HG02678 (cell line): ENCODE data around the gene TAOK3.
A peak's percentile ranks its signal among the peaks of the same experiment; 100 is the strongest.
"Not testable (repeated sequence)": the region's sequence is repeated elsewhere in the genome, so short reads cannot be mapped to it uniquely, and the experiment has no call there.

ENCODE experiments used
- ATAC-seq: cut with Tn5 transposase; IDR thresholded peaks from one replicate; pipeline ENCODE4 v1.9.1; 2021; ENCODE audit warnings: mild to moderate bottlenecking, moderate library complexity; ENCODE audit not compliant: unreplicated experiment

TAOK3 gene

GRCh38 chr12:118304093-118304492 is 68.6 kb downstream of the TAOK3 start:
- no peak for ATAC-seq

- ATAC-seq: no peak
These were observed 70.7 kb downstream of the TAOK3 start for GRCh38 chr12:118302053-118302452.

DNA sequence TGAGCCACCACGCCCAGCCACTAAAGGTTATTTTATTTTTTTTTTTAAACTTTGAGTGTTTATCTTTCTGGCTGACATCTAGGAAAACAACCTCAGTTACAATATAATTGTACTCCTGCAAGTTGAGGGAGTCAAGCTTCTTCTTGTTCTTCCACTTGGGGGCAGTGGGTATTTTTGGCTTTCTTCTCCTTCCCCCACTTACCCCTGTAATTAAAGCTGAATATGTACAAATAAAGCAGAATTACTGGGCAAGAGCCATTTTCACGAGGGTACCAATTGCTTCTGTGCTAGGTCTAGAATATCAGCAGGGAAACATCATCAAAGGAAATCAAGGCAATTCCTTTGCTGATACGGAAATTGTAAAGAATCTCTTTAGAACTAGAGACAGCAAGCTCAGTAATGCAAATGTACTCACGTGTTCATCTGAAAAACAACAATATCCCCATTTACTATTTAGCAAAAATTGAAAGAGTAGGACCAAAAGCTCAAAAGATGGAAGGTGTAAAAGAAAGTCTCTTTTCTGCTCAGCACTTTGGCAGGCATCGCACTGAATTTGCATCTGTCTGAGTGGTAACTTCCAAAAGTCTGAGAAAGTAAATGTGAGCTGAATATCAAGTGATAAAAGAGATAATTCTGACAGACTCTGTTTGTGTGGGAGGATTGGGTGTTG is 72.8 kb downstream of the TAOK3 start:
- no peak for ATAC-seq

DNA sequence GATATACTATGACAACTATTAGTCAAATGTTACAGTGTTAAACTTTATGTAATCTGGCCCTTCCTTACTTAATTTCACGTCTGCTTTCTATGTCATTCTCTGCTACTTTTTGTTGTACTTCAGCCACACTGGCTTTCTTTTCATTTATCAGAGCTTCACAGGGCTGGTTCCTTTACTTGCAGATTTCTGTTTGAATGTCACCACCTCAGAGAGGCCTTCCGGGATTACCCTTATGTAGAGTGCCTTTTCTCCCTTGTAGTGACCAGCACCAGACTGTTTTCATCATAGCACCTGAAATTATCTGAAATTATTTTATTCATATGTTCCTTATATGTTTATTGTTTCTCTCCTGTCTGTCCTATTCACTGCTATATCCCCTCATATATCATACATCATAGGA is 75.4 kb downstream of the TAOK3 start:
- no peak for ATAC-seq

GRCh38 chr12:118292836-118293235 is 79.9 kb downstream of the TAOK3 start:
- no peak for ATAC-seq

- no peak for ATAC-seq
These were observed 82.6 kb downstream of the TAOK3 start for GRCh38 chr12:118290130-118290529.

GRCh38 chr12:118288174-118288573 is 84.5 kb downstream of the TAOK3 start:
- ATAC-seq: no peak

- ATAC-seq: no peak
These were observed 85.0 kb downstream of the TAOK3 start for GRCh38 chr12:118287728-118288127.

GRCh38 chr12:118282767-118283166 is 89.9 kb downstream of the TAOK3 start:
- ATAC-seq: no peak

DNA sequence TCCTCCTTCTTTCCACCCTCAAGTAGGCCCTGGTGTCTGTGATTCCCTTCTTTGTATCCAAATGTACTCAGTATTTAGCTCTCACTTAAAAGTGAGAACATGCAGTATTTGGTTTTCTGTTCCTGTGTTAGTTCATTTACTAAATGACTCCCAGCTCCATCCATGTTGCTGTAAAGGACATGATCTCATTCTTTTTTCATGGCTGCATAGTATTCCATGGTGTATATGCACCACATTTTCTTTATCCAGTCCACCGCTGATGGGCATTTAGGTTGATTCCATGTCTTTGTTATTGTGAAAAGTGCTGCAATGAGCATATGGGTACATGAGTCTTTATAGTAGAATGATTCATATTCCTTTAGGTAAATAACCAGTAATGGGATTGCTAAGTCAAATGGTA is 94.4 kb downstream of the TAOK3 start:
- ATAC-seq: not testable (repeated sequence)

DNA sequence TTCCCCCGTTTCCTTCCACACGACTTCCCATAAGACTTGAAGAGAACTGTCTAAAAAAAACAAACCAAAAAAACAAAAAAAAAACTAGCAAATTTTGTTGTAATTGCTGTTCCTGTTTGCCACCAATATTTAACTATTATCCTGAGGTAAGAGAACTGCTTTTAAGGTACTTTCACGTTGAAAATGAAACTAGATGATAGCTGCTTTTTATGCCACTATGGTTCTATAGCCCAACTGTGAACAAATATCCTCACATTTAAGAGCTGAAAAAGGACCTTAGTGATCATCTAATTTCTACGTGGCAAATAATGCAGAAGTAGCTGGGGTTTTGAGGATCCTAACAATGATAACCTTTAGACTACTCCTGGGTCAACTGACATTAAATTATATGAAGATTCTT is 98.6 kb downstream of the TAOK3 start:
- no peak for ATAC-seq

DNA sequence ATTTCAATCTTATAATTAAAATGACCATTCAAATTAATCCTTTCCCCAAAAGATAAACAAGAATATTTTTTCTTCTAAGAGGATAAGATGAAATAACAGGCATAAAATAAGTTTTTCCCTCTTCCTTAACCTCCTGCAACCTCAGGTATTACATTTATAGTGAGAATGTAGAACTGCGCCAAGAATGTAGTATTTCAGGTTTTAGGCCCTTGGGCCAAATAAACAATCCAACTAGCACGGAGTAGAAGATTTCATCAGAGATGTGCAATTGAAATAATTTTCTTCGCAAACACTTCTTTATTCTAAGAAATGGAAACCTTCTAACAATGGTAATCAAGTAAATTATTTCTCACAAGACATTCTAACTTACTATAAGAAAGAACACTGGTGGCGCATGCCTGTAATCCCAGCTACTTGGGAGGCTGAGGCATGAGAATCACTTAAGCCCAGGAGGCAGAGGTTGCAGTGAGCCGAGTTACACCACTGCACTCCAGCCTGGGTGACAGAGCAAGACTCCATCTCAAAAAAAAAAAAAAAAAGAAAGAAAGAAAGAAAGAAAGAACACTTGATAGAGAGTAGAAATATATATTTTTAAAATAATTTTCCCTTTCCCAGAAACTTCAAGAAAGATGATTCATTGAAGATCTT is 100.8 kb downstream of the TAOK3 start:
- ATAC-seq: no peak

DNA sequence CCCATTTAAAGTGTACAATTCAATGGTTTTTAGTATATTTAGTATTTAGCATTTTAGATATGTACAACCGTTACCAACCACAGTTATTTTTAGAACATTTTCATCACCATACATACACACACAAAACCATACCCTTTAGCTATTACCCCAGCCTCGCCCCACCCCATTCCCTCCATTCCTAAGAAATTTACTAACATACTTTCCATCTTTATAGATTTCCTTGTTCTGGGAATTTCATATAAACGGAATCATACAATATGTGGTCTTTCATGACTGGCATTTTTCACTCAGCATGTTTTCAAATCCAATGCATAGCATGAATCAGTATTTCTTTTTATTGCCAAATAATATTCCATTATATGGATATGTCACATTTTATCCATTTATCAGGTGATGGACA is 101.5 kb downstream of the TAOK3 start:
- ATAC-seq: no peak

DNA sequence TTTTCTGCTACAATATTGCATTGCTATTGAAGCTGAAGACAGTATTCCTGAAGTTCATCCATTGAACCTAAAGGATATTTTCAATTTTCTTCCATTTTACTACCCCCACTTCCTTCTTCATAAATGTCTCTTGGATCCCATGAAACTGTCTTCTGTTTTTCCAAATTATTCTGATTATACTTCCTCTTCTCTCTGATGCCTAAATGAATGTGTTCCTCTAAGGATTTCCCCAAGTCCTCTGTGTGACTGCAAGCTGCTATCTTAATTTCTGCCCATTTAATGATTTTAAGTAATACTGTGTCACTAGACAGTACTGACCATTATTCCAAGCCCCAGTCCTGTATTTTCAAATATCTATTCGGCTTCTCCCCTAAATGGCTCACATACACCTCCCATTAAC is 102.9 kb downstream of the TAOK3 start:
- ATAC-seq: no peak

DNA sequence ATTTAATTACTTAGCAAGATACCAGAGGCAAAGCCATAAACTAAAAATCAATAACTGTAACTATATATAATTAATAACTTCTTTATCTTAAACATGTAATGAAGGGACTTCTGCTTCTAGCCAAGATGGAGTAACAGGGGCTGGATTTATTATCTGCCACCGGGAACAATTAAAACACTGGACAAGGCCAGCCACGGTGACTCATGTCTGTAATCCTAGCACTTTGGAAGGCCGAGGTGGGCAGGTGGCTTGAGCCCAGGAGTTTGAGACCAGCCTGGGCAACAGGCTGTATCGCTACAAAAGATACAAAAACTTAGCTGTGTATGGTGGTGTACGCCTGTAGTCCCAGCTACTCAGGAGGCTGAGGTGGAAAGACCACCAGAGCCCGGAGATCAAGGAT is 113.6 kb downstream of the TAOK3 start:
- no peak for ATAC-seq

DNA sequence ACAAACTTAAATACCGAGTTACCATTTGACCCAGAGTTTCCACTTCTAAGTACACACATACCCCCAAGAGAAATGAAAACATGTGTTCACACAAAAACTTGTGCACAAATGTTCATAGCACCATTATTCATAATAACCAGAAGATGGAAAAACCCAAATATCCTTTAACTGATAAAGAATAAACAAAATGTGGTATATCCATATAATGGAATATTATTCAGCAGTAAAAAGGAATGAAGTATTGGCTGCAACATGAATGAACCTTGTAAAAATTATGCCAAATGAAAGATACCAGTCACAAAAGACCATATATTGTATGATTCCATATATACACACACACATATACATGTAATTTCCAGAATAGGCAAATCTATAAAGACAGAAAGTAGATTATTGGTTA is 116.4 kb downstream of the TAOK3 start:
- ATAC-seq: no peak

GRCh38 chr12:118249547-118249946 is 123.2 kb downstream of the TAOK3 start:
- ATAC-seq: no peak

DNA sequence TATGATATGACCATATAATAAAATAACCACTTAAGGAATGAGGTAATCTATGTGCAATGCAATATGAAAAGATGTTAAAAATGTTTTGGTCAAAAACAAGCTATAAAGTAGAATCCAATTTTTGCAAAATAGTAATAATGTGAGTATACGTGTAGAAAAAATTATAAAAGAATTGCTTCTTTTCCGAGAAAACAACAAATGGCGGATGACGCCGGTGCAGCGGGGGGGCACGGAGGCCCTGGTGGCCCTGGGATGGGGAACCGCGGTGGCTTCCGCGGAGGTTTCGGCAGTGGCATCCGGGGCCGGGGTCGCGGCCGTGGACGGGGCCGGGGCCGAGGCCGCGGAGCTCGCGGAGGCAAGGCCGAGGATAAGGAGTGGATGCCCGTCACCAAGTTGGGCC is 126.8 kb downstream of the TAOK3 start:
- not testable (repeated sequence) for ATAC-seq

DNA sequence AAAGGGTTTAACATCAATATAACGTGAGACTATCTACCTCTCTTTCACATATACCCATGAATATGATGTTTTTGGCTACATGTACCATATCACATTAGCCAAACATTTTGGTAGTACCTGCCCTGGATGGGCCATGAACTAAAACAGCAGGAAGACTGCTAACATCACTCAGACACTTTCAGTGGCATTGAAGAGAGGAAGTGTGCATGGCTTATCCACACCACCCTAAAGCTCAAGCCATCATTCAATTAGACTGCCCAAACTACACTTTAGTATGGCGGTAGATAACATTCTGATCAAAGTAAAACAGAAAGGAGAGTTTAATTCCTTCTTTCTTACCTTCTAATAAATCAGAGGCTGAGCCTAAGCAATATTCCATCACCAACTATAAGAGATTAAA is 133.8 kb downstream of the TAOK3 start:
- peak; percentile 58 for ATAC-seq

GRCh38 chr12:118237908-118238307 is 134.8 kb downstream of the TAOK3 start:
- no peak for ATAC-seq

GRCh38 chr12:118237052-118237665 is 135.5 kb downstream of the TAOK3 start:
- ATAC-seq: peak; percentile 87

- no peak for ATAC-seq
These were observed 152.0 kb downstream of the TAOK3 start for GRCh38 chr12:118220702-118221101.
